ENCODE measurements around the gene CCER1. TPM values are rescaled to one million over a fixed set of nuclear protein-coding genes. Genes with fewer than 3 reads are reported as not detected.
A peak's percentile ranks its signal among the peaks of the same experiment; 100 is the strongest.

Gene CCER1
- total and polyA plus RNA-seq, 2 experiments from 2014 or later = not detected

DNA sequence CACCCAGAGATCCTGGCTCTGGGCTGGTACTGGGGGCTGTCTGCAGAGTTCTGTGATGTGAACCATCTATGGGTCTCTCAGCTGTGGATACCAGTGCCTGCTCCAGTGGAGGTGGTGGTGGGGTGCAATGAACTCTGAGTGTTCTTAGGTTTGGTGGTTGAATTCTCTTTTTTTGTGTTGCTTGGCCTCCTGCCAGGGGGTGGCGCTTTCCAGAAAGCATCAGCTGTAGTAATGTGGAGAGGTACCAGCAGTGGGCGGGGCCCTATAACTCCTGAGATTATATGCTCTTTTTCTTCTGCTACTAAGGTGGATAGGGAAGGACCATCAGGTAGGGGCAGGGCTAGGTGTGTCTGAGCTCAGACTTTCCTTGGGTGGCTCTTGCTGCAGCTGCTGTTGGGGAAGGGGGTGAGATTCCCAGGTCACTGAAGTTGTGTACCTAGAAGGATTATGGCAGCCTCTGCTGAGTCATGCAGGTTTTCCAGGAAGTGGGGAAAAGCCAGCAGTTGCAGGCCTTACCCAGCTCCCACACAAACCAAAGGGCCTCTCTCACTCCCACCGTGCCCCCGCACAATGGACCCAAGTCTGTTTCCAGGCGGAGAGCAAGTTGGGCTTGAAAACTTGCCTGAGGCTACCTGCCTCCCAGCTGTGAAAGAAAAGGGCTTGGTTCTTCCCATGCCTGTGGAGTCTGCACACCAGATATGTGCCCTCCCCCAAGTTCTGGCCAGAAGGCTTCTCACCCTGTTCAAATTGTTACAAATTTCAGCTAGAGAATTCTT, 18.6 kb downstream of the CCER1 start:
- H3K4me3 ChIP-seq = no peak overlapping the region
- Mint-ChIP-seq H3K9me3 (no peaks in the 10 kb centered on the region), H3K27me3 (ENCODE audit: insufficient read depth, low read depth, poor library complexity) (no peaks in the 10 kb centered on the region), H3K4me3 (no peak overlapping the region), H3K4me1 (no peaks in the 10 kb centered on the region; the same call in 2 of the 3 replicates), H3K27ac (peak overlapping the region; percentile 51), H3K36me3 (ENCODE audit: low read depth) (no peaks in the 10 kb centered on the region)
- H3K79me2 ChIP-seq (replicated peaks; ENCODE audit: insufficient read depth) = no peaks in the 10 kb centered on the region
- no peaks in the 10 kb centered on the region for H4K20me1 ChIP-seq (replicated peaks; ENCODE audit: insufficient read depth)
- H3K4me1 ChIP-seq (ENCODE audit: insufficient read depth) = no peaks in the 10 kb centered on the region
- no peak overlapping the region for H3K4me2 ChIP-seq
- no peak for ATAC-seq
- TF ChIP-seq CTCF (conservative IDR thresholded peaks at IDR 0.05; ENCODE audit: low read depth in 2 of 2) = peak; percentile 26 to 29
- TF ChIP-seq JUNB (IDR thresholded peaks at IDR 0.05; ENCODE audit: unreplicated experiment) = no peak
- peak; percentile 10 for DNase-seq (ENCODE audit: low spot score)
- peak overlapping the region; percentile 69 for H2AFZ ChIP-seq
- no peaks in the 10 kb centered on the region for H3K9me2 ChIP-seq (ENCODE audit: insufficient read depth)
- no peaks in the 10 kb centered on the region for H3F3A ChIP-seq (replicated peaks; ENCODE audit: low read depth)
- no peaks in the 10 kb centered on the region for H3K27me3 ChIP-seq (ENCODE audit: insufficient read depth)
- H3K36me3 ChIP-seq (ENCODE audit: insufficient read depth) = no peaks in the 10 kb centered on the region
- H3K27ac ChIP-seq (ENCODE audit: low read depth) = no peak overlapping the region

- TF ChIP-seq, protein P1, sequence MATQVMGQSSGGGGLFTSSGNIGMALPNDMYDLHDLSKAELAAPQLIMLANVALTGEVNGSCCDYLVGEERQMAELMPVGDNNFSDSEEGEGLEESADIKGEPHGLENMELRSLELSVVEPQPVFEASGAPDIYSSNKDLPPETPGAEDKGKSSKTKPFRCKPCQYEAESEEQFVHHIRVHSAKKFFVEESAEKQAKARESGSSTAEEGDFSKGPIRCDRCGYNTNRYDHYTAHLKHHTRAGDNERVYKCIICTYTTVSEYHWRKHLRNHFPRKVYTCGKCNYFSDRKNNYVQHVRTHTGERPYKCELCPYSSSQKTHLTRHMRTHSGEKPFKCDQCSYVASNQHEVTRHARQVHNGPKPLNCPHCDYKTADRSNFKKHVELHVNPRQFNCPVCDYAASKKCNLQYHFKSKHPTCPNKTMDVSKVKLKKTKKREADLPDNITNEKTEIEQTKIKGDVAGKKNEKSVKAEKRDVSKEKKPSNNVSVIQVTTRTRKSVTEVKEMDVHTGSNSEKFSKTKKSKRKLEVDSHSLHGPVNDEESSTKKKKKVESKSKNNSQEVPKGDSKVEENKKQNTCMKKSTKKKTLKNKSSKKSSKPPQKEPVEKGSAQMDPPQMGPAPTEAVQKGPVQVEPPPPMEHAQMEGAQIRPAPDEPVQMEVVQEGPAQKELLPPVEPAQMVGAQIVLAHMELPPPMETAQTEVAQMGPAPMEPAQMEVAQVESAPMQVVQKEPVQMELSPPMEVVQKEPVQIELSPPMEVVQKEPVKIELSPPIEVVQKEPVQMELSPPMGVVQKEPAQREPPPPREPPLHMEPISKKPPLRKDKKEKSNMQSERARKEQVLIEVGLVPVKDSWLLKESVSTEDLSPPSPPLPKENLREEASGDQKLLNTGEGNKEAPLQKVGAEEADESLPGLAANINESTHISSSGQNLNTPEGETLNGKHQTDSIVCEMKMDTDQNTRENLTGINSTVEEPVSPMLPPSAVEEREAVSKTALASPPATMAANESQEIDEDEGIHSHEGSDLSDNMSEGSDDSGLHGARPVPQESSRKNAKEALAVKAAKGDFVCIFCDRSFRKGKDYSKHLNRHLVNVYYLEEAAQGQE (IDR thresholded peaks at IDR 0.05; ENCODE audit: unreplicated experiment) = no peak
- TF ChIP-seq, protein P2, sequence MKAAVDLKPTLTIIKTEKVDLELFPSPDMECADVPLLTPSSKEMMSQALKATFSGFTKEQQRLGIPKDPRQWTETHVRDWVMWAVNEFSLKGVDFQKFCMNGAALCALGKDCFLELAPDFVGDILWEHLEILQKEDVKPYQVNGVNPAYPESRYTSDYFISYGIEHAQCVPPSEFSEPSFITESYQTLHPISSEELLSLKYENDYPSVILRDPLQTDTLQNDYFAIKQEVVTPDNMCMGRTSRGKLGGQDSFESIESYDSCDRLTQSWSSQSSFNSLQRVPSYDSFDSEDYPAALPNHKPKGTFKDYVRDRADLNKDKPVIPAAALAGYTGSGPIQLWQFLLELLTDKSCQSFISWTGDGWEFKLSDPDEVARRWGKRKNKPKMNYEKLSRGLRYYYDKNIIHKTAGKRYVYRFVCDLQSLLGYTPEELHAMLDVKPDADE (IDR thresholded peaks at IDR 0.05) = no peak
- TF ChIP-seq EZH2 (IDR thresholded peaks at IDR 0.05; ENCODE audit: low read depth, unreplicated experiment) (no peak), CREB1 (CRISPR knock-in tag; IDR thresholded peaks at IDR 0.05; ENCODE audit: low read depth) (no peak)
- Histone ChIP-seq H2AFZ (no peak overlapping the region), H3F3A (replicated peaks; ENCODE audit: low read depth) (no peaks in the 10 kb centered on the region), H4K20me1 (replicated peaks; ENCODE audit: insufficient read depth) (no peaks in the 10 kb centered on the region), H3K4me3 (no peak overlapping the region), H3K4me1 (ENCODE audit: insufficient read depth) (no peaks in the 10 kb centered on the region), H3K4me2 (no peak overlapping the region), H3K27me3 (ENCODE audit: insufficient read depth) (no peaks in the 10 kb centered on the region), H3K9me2 (ENCODE audit: insufficient read depth) (0 out of 2 replicates have a peak, but pooled peaks cover 5% of the 10 kb centered on the region), H3K27ac (ENCODE audit: low read depth) (no peak overlapping the region), H3K79me2 (replicated peaks; ENCODE audit: insufficient read depth) (no peaks in the 10 kb centered on the region), H3K36me3 (ENCODE audit: insufficient read depth) (peaks cover 7% of the 10 kb centered on the region; the same call in 1 of the 2 replicates)
- Mint-ChIP-seq H3K9me3 (peaks cover 7% of the 10 kb centered on the region), H3K27me3 (ENCODE audit: insufficient read depth, low read depth, poor library complexity) (no peaks in the 10 kb centered on the region), H3K4me3 (no peak overlapping the region), H3K4me1 (no peaks in the 10 kb centered on the region), H3K36me3 (ENCODE audit: low read depth) (peaks cover 4% of the 10 kb centered on the region; the same call in 1 of the 3 replicates), H3K27ac (no peak overlapping the region)
- ATAC-seq (no peak), DNase-seq (ENCODE audit: low spot score) (no peak)
These were observed 29.4 kb downstream of the CCER1 start for GRCh38 chr12:90925562-90925961.
